ENCODE results near the gene SPEF1. TPM values are rescaled to one million over a fixed set of nuclear protein-coding genes. Genes with fewer than 3 reads are reported as not detected.
A peak's percentile ranks its signal among the peaks of the same experiment; 100 is the strongest.

Gene SPEF1
- total RNA-seq, 2 experiments from 2014 or later = 0.17 TPM; not detected in 1

DNA sequence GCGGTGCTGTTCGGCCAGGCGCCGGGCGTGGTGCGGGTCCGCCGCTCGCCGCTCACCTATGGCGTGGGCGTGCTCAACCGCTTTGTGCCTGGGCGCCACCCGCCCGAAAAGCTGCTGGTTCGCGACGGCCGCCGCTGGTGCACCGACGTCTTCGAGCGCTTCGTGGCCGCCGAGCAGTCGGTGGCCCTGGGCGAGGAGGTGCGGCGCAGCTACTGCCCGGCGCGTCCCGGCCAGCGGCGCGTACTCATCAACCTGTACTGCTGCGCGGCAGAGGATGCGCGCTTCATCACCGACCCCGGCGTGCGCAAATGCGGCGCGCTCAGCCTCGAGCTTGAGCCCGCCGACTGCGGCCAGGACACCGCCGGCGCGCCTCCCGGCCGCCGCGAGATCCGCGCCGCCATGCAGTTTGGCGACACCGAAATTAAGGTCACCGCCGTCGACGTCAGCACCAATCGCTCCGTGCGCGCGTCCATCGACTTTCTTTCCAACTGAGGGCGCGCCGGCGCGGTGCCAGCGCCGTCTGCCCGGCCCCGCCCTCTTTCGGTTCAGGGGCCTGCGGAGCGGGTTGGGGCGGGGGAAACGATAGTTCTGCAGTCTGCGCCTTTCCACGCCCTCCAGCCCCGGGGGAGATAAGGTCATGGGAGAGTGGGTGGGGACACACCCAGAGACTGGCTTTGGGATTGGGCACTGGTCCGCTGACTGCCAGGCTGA lies 29.4 kb downstream of the SPEF1 start:
- intact Hi-C loops (cut with micrococcal nuclease) = no loop called here

DNA sequence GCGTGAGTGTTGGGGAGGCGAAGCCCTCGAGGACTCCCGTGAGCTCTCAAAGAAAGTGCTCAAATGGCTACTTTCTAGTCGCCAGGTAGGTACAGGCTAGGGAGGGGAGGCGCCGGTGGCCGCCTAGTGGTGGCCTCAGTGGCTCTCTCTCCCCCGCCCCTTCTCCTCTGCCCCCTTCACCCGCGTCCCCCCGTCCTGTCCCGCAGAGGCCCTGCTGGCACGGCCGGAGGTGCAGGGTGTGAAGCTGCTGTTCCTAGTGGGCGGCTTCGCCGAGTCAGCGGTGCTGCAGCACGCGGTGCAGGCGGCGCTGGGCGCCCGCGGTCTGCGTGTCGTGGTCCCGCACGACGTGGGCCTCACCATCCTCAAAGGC lies 30.0 kb downstream of the SPEF1 start:
- peaks cover 4% of the 10 kb centered on the region for H3K36me3 Mint-ChIP-seq
- POLR2A ChIA-PET = no interaction called here
- CTCF ChIA-PET = interaction anchor here (1.0 to 4.7 kb wide), 10 partner anchors 9 to 334 kb away, joined by 3 to 26 read pairs (median 6); partner anchors contain the start of gene ADISSP
- DNase-seq = no peak
- peaks cover 6% of the 10 kb centered on the region for H3K4me1 Mint-ChIP-seq (ENCODE audit: low read depth)
- no peaks in the 10 kb centered on the region for H3K9me3 Mint-ChIP-seq
- H3K4me3 Mint-ChIP-seq = no peak overlapping the region
- intact Hi-C loops (cut with micrococcal nuclease) = no loop called here
- H3K27me3 Mint-ChIP-seq = no peaks in the 10 kb centered on the region
- no peak overlapping the region for H3K27ac Mint-ChIP-seq

More for the DNA sequence above, 29.4 kb downstream of the SPEF1 start:
- no peaks in the 10 kb centered on the region for H3K9me3 Mint-ChIP-seq
- no peak overlapping the region for H3K27ac Mint-ChIP-seq
- peaks cover 6% of the 10 kb centered on the region for H3K36me3 Mint-ChIP-seq
- peaks cover 6% of the 10 kb centered on the region for H3K4me1 Mint-ChIP-seq (ENCODE audit: low read depth)
- DNase-seq = peak; percentile 72
- H3K4me3 Mint-ChIP-seq = peak overlapping the region; percentile 31
- no peaks in the 10 kb centered on the region for H3K27me3 Mint-ChIP-seq
- ChIA-PET POLR2A (no interaction called here), CTCF (interaction anchor here (0.7 to 4.7 kb wide), 14 partner anchors 9 to 333 kb away, joined by 3 to 26 read pairs (median 6); partner anchors contain the start of genes ADISSP and CENPB)

DNA sequence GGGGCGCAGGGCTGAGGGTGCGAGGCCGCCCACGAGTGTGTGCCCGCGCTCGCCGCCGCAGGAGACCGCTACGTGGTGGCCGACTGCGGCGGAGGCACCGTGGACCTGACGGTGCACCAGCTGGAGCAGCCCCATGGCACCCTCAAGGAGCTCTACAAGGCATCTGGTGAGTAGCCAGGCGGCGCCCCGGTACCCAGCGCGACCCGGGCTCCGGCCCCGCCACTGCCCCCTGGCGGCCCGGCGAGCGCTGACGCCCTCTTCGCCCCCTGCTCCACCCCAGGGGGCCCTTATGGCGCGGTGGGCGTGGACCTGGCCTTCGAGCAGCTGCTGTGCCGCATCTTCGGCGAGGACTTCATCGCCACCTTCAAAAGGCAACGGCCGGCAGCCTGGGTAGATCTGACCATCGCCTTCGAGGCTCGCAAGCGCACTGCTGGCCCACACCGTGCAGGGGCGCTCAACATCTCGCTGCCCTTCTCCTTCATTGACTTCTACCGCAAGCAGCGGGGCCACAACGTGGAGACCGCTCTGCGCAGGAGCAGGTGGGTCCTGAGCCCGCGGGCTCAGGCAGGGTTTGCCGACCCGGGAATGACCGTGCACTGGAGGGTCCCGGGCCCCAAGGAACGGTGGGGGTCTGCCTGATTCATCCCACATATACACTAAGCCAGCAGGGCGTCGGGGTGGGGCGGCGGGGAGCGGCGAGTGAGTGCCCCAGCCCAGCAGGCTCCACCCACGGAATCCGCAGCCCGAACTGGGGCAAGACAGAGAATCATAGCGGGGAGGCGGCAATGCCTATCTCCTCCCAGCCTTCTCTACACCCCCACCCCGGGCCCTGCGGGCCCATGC lies 31.3 kb downstream of the SPEF1 start:
- POLR2A ChIA-PET = no interaction called here

DNA sequence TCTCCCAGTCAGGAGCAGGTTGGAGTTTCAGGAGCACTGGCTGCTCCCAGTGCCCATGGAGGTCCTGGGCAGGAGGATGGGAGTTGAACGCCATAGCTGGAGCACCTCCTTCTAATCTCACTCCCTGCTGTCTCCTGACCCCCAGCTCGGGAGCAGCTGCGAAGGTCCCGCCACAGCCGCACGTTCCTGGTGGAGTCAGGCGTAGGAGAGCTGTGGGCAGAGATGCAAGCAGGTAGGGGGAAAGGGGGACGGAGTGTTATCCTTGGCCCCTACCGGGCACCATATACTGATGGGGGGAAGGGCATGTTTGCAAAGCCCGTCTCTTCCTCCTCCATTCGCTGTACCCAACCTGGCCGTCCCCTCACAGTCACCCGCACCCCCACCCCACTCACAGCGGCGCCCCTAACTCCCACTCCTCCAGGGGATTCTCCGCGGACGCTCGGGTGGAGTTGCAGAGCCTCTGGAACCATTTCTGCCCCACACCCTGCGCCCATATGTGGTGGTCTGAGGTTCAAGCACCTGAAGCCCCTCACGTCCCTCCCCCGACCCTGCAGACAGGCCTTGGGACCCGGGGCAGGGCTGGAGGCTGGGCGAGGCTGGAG lies 32.1 kb downstream of the SPEF1 start:
- Mint-ChIP-seq H3K27me3 (peaks cover 2% of the 10 kb centered on the region), H3K9me3 (no peaks in the 10 kb centered on the region), H3K27ac (no peak overlapping the region), H3K4me3 (no peak overlapping the region), H3K36me3 (peaks cover 2% of the 10 kb centered on the region), H3K4me1 (ENCODE audit: low read depth) (peaks cover 12% of the 10 kb centered on the region)
- CTCF ChIA-PET = interaction anchor here (0.6 to 2.6 kb wide), 17 partner anchors 9 to 336 kb away, joined by 3 to 23 read pairs (median 4); partner anchors contain the start of genes ADISSP, AP5S1 and HSPA12B
- intact Hi-C loops (cut with micrococcal nuclease) = no loop called here
- DNase-seq = no peak
- POLR2A ChIA-PET = no interaction called here

More for the DNA sequence above, 31.3 kb downstream of the SPEF1 start:
- intact Hi-C loops (cut with micrococcal nuclease) = no loop called here
- CTCF ChIA-PET = interaction anchor here (0.6 to 4.7 kb wide), 19 partner anchors 8 to 105 kb away, joined by 3 to 26 read pairs (median 4); partner anchors contain the start of genes ADISSP, AP5S1 and HSPA12B
- Mint-ChIP-seq H3K27me3 (peaks cover 2% of the 10 kb centered on the region), H3K4me3 (no peak overlapping the region), H3K4me1 (ENCODE audit: low read depth) (peaks cover 8% of the 10 kb centered on the region), H3K9me3 (no peaks in the 10 kb centered on the region), H3K36me3 (peaks cover 4% of the 10 kb centered on the region), H3K27ac (no peak overlapping the region)
- peak; percentile 57 for DNase-seq

DNA sequence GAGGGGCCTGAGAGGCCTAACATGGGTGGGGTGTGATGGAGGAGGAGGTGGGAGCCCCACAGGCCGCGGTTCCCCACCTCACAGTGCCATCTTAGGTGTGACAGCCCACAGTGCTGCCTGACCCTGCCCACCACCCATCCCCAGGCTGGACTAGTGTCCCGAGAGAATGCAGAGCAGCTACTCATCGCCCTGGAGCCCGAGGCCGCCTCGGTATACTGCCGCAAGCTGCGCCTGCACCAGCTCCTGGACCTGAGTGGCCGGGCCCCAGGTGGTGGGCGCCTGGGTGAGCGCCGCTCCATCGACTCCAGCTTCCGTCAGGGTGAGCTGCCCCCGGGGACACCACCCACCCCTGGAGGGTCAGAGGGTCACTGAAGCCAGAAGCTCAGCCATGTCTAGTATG lies 33.2 kb downstream of the SPEF1 start:
- CTCF ChIA-PET = interaction anchor here (1.1 to 2.6 kb wide), 4 partner anchors 18 to 337 kb away, joined by 3 to 23 read pairs (median 6); no protein-coding TSS in a partner anchor
- peaks cover 2% of the 10 kb centered on the region for H3K27me3 Mint-ChIP-seq
- H3K27ac Mint-ChIP-seq = no peak overlapping the region
- H3K36me3 Mint-ChIP-seq = peaks cover 2% of the 10 kb centered on the region
- H3K9me3 Mint-ChIP-seq = no peaks in the 10 kb centered on the region
- intact Hi-C loops (cut with micrococcal nuclease) = no loop called here
- DNase-seq = no peak
- POLR2A ChIA-PET = interaction anchor here (0.6 kb wide), 1 partner anchor 54 kb away, joined by 3 read pairs; no protein-coding TSS in a partner anchor
- H3K4me3 Mint-ChIP-seq = no peak overlapping the region
- H3K4me1 Mint-ChIP-seq (ENCODE audit: low read depth) = peaks cover 12% of the 10 kb centered on the region

DNA sequence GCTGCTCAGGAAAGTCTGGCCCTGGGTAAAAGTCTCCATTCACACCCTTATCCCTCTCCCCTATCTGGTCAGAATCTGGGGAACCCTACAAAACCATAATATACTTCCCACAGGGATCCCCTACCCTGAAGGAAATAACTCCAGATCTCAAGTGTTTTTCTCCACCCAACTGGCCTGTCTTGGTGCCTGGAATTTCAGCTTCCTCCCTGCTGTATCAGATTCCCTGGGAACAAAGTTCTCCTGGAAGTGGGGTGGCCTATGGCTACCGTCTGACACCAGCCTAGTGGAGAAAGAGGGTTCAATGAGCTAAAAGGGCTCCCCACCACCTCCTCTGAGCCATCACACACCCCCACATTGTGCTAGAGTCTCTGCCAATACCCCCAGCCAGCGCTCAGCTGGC lies 33.8 kb downstream of the SPEF1 start:
- H3K9me3 Mint-ChIP-seq = no peaks in the 10 kb centered on the region
- H3K36me3 Mint-ChIP-seq = peaks cover 2% of the 10 kb centered on the region
- peaks cover 2% of the 10 kb centered on the region for H3K27me3 Mint-ChIP-seq
- H3K4me1 Mint-ChIP-seq (ENCODE audit: low read depth) = peaks cover 12% of the 10 kb centered on the region
- H3K27ac Mint-ChIP-seq = no peak overlapping the region
- CTCF ChIA-PET = interaction anchor here (1.0 to 2.6 kb wide), 4 partner anchors 19 to 70 kb away, joined by 3 to 23 read pairs (median 6); no protein-coding TSS in a partner anchor
- DNase-seq = no peak
- POLR2A ChIA-PET = no interaction called here
- intact Hi-C loops (cut with micrococcal nuclease) = no loop called here
- H3K4me3 Mint-ChIP-seq = no peak overlapping the region

DNA sequence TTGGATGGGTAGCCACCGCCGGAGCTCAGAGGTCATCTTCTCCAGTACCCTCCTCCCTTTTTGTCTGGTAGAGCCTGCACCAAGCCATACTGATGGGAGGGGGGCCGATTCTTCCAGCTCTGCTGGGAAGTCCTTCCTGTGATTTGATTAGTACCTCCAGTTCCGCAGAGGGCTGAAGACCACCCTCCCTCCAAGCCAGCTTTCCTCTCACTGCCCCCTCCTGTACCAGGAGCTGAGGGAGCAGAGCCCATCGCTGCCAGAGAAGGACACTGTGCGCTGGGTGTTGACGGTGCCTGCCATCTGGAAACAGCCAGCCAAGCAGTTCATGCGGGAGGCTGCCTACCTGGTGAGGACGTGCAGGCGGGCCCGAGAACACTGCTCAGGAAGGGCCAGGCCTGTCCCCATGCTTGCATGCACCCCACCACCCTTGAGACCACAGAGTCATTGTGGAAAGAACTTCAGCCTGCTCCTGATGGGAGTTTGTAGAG lies 35.5 kb downstream of the SPEF1 start:
- peaks cover 7% of the 10 kb centered on the region for H3K4me1 Mint-ChIP-seq (ENCODE audit: low read depth)
- peaks cover 2% of the 10 kb centered on the region for H3K27me3 Mint-ChIP-seq
- no peak overlapping the region for H3K27ac Mint-ChIP-seq
- POLR2A ChIA-PET = no interaction called here
- H3K9me3 Mint-ChIP-seq = no peaks in the 10 kb centered on the region
- no peaks in the 10 kb centered on the region for H3K36me3 Mint-ChIP-seq
- no peak for DNase-seq
- CTCF ChIA-PET = interaction anchor here (0.9 to 2.2 kb wide), 5 partner anchors 9 to 183 kb away, joined by 3 to 7 read pairs (median 4); partner anchors contain the start of genes ADISSP and AP5S1
- no peak overlapping the region for H3K4me3 Mint-ChIP-seq
- intact Hi-C loops (cut with micrococcal nuclease) = no loop called here

DNA sequence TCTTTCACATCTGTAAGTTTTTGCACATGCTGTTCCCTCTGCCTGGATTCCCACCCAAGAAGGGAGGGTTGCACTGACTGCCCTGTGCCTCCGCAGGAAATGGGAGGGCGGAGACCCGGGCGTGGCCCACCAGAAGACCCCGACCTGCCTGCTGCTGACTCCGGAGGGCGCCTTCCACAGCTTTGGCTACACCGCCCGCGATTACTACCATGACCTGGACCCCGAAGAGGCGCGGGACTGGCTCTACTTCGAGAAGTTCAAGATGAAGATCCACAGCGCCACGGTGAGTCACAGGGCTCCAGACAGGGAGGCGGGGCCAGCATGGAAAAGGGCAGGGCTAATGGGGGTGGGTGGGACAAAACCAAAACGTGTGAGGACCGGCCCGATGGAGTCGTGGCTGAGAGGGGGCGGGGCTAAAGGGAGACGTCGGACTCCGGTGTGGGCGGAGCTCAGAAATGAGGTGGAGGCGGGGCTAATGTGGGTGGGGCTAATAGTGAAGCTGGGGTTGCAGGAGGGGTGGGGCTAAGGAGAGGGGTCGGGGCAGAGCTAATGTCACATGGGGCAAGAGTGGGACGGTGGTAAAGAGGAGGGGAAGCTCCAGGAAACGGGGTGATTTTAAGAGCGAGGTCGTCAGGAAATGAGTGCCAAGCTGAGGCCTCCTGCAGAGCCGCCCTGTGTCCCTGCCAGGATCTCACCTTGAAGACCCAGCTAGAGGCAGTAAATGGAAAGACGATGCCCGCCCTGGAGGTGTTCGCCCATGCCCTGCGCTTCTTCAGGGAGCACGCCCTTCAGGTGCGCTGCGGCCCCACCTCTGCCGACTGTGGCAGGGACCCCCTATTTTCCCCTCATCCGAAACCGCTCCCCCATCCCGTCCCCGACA lies 36.2 kb downstream of the SPEF1 start:
- Mint-ChIP-seq H3K27me3 (peaks cover 2% of the 10 kb centered on the region), H3K27ac (no peak overlapping the region), H3K4me3 (peak overlapping the region; percentile 46), H3K4me1 (ENCODE audit: low read depth) (peaks cover 7% of the 10 kb centered on the region), H3K9me3 (no peaks in the 10 kb centered on the region), H3K36me3 (no peaks in the 10 kb centered on the region)
- POLR2A ChIA-PET = no interaction called here
- DNase-seq = peak; percentile 85
- intact Hi-C loops (cut with micrococcal nuclease) = no loop called here
- CTCF ChIA-PET = interaction anchor here (0.5 to 2.7 kb wide), 8 partner anchors 10 to 182 kb away, joined by 3 to 12 read pairs (median 4); partner anchors contain the start of genes ADISSP and AP5S1

DNA sequence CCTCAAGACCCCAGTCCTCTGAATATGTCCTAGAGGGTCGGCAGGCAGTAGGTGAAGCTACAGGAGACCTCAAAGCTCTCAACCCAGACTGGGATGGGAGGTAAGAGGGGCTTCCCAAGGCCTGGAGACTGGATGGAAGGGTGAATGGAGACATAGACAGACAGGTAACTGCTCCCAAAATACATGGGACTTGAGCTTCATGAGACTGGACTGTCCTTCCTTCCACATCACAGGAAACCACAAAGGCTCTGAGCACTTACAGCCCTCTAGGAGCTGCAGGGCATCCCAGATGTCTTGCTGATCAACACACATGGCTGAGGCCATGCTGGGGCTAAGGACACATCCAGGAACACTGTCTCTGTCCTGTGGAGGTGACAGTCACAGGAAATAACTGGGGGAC lies 37.2 kb downstream of the SPEF1 start:
- intact Hi-C loops (cut with micrococcal nuclease) = no loop called here
- no peak for DNase-seq
- Mint-ChIP-seq H3K9me3 (no peaks in the 10 kb centered on the region), H3K4me1 (ENCODE audit: low read depth) (peaks cover 7% of the 10 kb centered on the region), H3K27me3 (peaks cover 2% of the 10 kb centered on the region), H3K36me3 (no peaks in the 10 kb centered on the region), H3K27ac (no peak overlapping the region), H3K4me3 (no peak overlapping the region)
- ChIA-PET CTCF (interaction anchor here (0.5 to 2.7 kb wide), 3 partner anchors 34 to 70 kb away, joined by 4 to 12 read pairs (median 5); no protein-coding TSS in a partner anchor), POLR2A (no interaction called here)

DNA sequence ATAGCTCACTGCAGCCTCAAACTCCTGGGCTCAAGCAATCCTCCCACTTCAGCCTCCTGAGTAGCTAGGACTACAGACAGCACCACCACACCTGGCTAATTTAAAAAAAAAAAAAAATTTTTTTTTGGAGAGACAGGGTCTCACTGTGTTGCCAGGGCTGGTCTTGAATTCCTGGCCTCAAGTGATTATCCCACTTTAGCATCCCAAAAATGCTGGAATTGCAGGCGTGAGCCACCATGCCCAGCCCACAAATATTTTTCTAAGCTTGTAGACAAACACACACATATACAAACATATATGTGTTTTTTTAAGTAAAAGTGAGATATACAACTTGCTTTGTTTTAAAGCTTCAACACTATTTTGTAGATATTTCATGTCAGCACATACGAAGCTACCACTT lies 38.0 kb downstream of the SPEF1 start:
- Mint-ChIP-seq H3K36me3 (no peaks in the 10 kb centered on the region), H3K27me3 (peaks cover 2% of the 10 kb centered on the region), H3K4me3 (no peak overlapping the region), H3K9me3 (no peaks in the 10 kb centered on the region), H3K27ac (no peak overlapping the region), H3K4me1 (ENCODE audit: low read depth) (peaks cover 7% of the 10 kb centered on the region)
- DNase-seq = no peak
- ChIA-PET POLR2A (interaction anchor here (0.7 kb wide), 1 partner anchor 275 kb away, joined by 4 read pairs; no protein-coding TSS in a partner anchor), CTCF (interaction anchor here (2.1 to 2.7 kb wide), 2 partner anchors 33 to 66 kb away, joined by 5 to 12 read pairs; no protein-coding TSS in a partner anchor)
- intact Hi-C loops (cut with micrococcal nuclease) = no loop called here

Data from activated CD4-positive, alpha-beta memory T cell treated with anti-CD3 and anti-CD28 coated beads for 36 hours (primary cell).